ENCODE results near the gene TM4SF5. TPM values are rescaled to one million over a fixed set of nuclear protein-coding genes. Genes with fewer than 3 reads are reported as not detected.

The TM4SF5 gene
- polyA plus RNA-seq, 3 donors = not detected

DNA sequence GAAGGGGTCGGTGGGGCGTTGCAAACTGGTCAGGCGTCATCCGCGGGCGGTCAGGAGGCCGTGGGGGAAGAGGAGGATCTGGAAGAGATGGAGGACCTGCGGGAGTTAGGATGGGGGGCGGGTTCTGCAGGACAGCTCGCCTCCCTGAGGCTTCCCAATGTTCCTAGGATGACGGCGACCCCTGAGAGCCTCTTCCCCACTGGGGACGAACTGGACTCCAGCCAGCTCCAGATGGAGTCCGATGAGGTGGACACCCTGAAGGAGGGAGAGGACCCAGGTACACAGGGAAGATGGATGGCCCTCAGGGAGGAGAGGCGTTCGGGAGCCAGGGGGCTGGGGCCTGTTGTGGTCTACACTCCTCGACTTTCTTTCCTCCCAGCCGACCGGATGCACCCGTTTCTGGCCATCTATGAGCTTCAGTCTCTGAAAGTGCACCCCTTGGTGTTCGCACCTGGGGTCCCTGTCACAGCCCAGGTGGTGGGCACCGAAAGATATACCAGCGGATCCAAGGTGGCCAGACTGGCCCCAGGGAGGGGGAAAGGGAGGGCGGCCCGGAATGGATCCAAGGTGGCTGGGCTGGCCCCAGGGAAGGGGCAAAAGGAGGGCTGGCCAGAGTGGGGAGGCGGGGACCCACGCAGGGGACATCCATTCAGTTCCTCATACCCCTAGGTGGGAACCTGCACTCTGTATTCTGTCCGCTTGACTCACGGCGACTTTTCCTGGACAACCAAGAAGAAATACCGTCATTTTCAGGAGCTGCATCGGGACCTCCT, 36.1 kb downstream of the TM4SF5 start:
- peaks cover 24% of the 10 kb centered on the region for H3K4me1 Mint-ChIP-seq
- H3K9me3 Mint-ChIP-seq = peaks cover 0 to 4% (median 2%) of the 10 kb centered on the region in 7 donors
- TF ChIP-seq, protein P1, sequence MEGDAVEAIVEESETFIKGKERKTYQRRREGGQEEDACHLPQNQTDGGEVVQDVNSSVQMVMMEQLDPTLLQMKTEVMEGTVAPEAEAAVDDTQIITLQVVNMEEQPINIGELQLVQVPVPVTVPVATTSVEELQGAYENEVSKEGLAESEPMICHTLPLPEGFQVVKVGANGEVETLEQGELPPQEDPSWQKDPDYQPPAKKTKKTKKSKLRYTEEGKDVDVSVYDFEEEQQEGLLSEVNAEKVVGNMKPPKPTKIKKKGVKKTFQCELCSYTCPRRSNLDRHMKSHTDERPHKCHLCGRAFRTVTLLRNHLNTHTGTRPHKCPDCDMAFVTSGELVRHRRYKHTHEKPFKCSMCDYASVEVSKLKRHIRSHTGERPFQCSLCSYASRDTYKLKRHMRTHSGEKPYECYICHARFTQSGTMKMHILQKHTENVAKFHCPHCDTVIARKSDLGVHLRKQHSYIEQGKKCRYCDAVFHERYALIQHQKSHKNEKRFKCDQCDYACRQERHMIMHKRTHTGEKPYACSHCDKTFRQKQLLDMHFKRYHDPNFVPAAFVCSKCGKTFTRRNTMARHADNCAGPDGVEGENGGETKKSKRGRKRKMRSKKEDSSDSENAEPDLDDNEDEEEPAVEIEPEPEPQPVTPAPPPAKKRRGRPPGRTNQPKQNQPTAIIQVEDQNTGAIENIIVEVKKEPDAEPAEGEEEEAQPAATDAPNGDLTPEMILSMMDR (IDR thresholded peaks at IDR 0.05) = no peak
- H2AFZ ChIP-seq (ENCODE audit: insufficient read depth, low read depth, low read length, poor library complexity, severe bottlenecking) = peak overlapping the region; percentile 74
- peak overlapping the region in 1 of 2 donors; percentile 86 for H3K27ac ChIP-seq (ENCODE audit: low read depth in 1 of 2, low read length in 2 of 2)
- peak overlapping the region; percentile 86 to 90 for H3K4me3 Mint-ChIP-seq
- H3K36me3 ChIP-seq (replicated peaks in 1 of 2; ENCODE audit: control insufficient read depth in 1 of 2, insufficient read depth in 2 of 2, low read length in 2 of 2) = peaks cover 16 to 32% of the 10 kb centered on the region in 2 donors
- 40% methylated on average over 19 of the region's 32 CpGs for WGBS (ENCODE audit: insufficient coverage)
- no peaks in the 10 kb centered on the region for H3K9me3 ChIP-seq (replicated peaks in 1 of 2; ENCODE audit: control insufficient read depth in 1 of 2, insufficient read depth in 1 of 2, low read length in 2 of 2)
- peaks cover 10 to 11% of the 10 kb centered on the region in 2 donors for H3K4me1 ChIP-seq (ENCODE audit: control insufficient read depth in 1 of 2, insufficient read depth in 2 of 2, low read length in 2 of 2)
- peaks cover 10% of the 10 kb centered on the region for H4K20me1 ChIP-seq (ENCODE audit: insufficient read depth, low read length)
- peak overlapping the region; percentile 54 to 91 (median 81) for H3K4me3 ChIP-seq (replicated peaks in 1 of 3; ENCODE audit: low read depth in 2 of 3, low read length in 3 of 3)
- H3K79me2 ChIP-seq (ENCODE audit: insufficient read depth, low read length) = no peaks in the 10 kb centered on the region
- H3K27me3 Mint-ChIP-seq (ENCODE audit: low read depth in 3 of 3) = peaks cover 29 to 44% (median 44%) of the 10 kb centered on the region in 3 donors
- peak overlapping the region; percentile 83 for H3K4me2 ChIP-seq (replicated peaks; ENCODE audit: extremely low read depth, low read length, poor library complexity, severe bottlenecking)
- peaks cover 41 to 42% of the 10 kb centered on the region in 2 donors for H3K36me3 Mint-ChIP-seq
- peak overlapping the region; percentile 80 for H3K9ac ChIP-seq (ENCODE audit: insufficient read depth, low read length, poor library complexity, severe bottlenecking)
- peak overlapping the region in 6 of 7 donors; percentile 45 to 92 (median 65) for H3K27ac Mint-ChIP-seq
- intact Hi-C loops (cut with micrococcal nuclease) = loop anchor here (5.0 kb wide), 2 partner anchors 75 to 190 kb away; partner anchors contain the start of genes INCA1 (in 1 of the 2) and KIF1C (in 1 of the 2)
- DNase-seq = no peak
- H3K27me3 ChIP-seq (ENCODE audit: control insufficient read depth in 2 of 2, insufficient read depth in 2 of 2, low read length in 2 of 2) = peaks cover 3 to 28% of the 10 kb centered on the region in 2 donors

DNA sequence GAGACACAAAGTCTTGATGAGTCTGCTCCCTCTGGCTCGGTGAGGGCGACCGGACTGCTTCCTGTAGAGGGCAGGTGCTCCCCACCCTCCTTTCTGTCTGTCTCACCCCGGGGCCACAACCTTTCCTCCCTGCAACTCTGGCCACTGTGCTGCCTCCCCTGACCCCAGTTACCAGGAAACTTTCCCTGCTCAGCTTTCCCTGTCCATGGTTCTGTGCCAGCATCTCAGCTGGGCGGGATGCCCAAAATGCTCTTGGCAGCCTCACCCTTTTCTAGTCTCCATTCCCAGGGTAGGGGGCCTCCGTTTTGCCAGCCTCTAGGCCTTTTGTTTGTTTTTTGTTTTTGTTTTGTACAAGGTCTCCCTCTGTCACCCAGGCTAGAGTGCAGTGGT, 36.7 kb downstream of the TM4SF5 start:
- no peak overlapping the region for H2AFZ ChIP-seq (ENCODE audit: insufficient read depth, low read depth, low read length, poor library complexity, severe bottlenecking)
- TF ChIP-seq, protein P1 (IDR thresholded peaks at IDR 0.05) = no peak
- WGBS (ENCODE audit: insufficient coverage) = 71% methylated on average over 4 of the region's 6 CpGs
- peaks cover 16 to 32% of the 10 kb centered on the region in 2 donors for H3K36me3 ChIP-seq (replicated peaks in 1 of 2; ENCODE audit: control insufficient read depth in 1 of 2, insufficient read depth in 2 of 2, low read length in 2 of 2)
- no peak for DNase-seq
- peaks cover 10 to 11% of the 10 kb centered on the region in 2 donors for H3K4me1 ChIP-seq (ENCODE audit: control insufficient read depth in 1 of 2, insufficient read depth in 2 of 2, low read length in 2 of 2)
- H3K9me3 Mint-ChIP-seq = peaks cover 0 to 4% (median 2%) of the 10 kb centered on the region in 7 donors
- peak overlapping the region; percentile 80 for H3K9ac ChIP-seq (ENCODE audit: insufficient read depth, low read length, poor library complexity, severe bottlenecking)
- no peaks in the 10 kb centered on the region for H3K79me2 ChIP-seq (ENCODE audit: insufficient read depth, low read length)
- H3K27ac ChIP-seq (ENCODE audit: low read depth in 1 of 2, low read length in 2 of 2) = no peak overlapping the region
- peak overlapping the region; percentile 86 to 90 for H3K4me3 Mint-ChIP-seq
- peak overlapping the region in 3 of 7 donors; percentile 26 to 59 (median 46) for H3K27ac Mint-ChIP-seq
- no peaks in the 10 kb centered on the region for H3K9me3 ChIP-seq (replicated peaks in 1 of 2; ENCODE audit: control insufficient read depth in 1 of 2, insufficient read depth in 1 of 2, low read length in 2 of 2)
- peak overlapping the region in 1 of 3 experiments; percentile 81 for H3K4me3 ChIP-seq (replicated peaks in 1 of 3; ENCODE audit: low read depth in 2 of 3, low read length in 3 of 3)
- intact Hi-C loops (cut with micrococcal nuclease) = loop anchor here (5.0 kb wide), 2 partner anchors 74 to 189 kb away; partner anchors contain the start of genes INCA1 (in 1 of the 2) and KIF1C (in 1 of the 2)
- peaks cover 10% of the 10 kb centered on the region for H4K20me1 ChIP-seq (ENCODE audit: insufficient read depth, low read length)
- H3K27me3 Mint-ChIP-seq (ENCODE audit: low read depth in 3 of 3) = peaks cover 33 to 44% (median 44%) of the 10 kb centered on the region in 3 donors
- H3K4me1 Mint-ChIP-seq = peaks cover 24% of the 10 kb centered on the region
- H3K4me2 ChIP-seq (replicated peaks; ENCODE audit: extremely low read depth, low read length, poor library complexity, severe bottlenecking) = peak overlapping the region; percentile 83
- H3K27me3 ChIP-seq (ENCODE audit: control insufficient read depth in 2 of 2, insufficient read depth in 2 of 2, low read length in 2 of 2) = peaks cover 3 to 28% of the 10 kb centered on the region in 2 donors
- H3K36me3 Mint-ChIP-seq = peaks cover 41 to 42% of the 10 kb centered on the region in 2 donors
